Mesenteric fat pad (tissue), 1 donor: ENCODE measurements around the gene ATG7. TPM values are rescaled to one million over a fixed set of nuclear protein-coding genes. Genes with fewer than 3 reads are reported as not detected.

Experiments
- DNase-seq: peaks from one replicate; pipeline ENCODE4 v3.0.0-alpha.2; 2020; ENCODE audit warnings: low spot score
- long read RNA-seq: library from polyadenylated mRNA; unstranded; transcript quantifications from one replicate; pipeline ENCODE4 v2.0.0, GENCODE V29; 2020
- total RNA-seq: library from RNA; stranded (reverse); fragmentation: NEBNext Ultra II Directional; extraction: Animal tissue kit (Norgen Biotek cat#: 25700); gene quantifications from one replicate; pipeline ENCODE4 v1.2.1, GENCODE V29; 2021
- donor health status: DM: yes; HTN: yes; CAD: no.

ATG7 gene, protein sequence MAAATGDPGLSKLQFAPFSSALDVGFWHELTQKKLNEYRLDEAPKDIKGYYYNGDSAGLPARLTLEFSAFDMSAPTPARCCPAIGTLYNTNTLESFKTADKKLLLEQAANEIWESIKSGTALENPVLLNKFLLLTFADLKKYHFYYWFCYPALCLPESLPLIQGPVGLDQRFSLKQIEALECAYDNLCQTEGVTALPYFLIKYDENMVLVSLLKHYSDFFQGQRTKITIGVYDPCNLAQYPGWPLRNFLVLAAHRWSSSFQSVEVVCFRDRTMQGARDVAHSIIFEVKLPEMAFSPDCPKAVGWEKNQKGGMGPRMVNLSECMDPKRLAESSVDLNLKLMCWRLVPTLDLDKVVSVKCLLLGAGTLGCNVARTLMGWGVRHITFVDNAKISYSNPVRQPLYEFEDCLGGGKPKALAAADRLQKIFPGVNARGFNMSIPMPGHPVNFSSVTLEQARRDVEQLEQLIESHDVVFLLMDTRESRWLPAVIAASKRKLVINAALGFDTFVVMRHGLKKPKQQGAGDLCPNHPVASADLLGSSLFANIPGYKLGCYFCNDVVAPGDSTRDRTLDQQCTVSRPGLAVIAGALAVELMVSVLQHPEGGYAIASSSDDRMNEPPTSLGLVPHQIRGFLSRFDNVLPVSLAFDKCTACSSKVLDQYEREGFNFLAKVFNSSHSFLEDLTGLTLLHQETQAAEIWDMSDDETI
- total RNA-seq: 48.0 TPM
- long read RNA-seq, full-length matches to known transcripts: 23 of 61 reads
- long read RNA-seq, partial matches to known transcripts: 11 of 61 reads
- long read RNA-seq, other reads (novel, unspliced or antisense): 27 of 61 reads

DNA sequence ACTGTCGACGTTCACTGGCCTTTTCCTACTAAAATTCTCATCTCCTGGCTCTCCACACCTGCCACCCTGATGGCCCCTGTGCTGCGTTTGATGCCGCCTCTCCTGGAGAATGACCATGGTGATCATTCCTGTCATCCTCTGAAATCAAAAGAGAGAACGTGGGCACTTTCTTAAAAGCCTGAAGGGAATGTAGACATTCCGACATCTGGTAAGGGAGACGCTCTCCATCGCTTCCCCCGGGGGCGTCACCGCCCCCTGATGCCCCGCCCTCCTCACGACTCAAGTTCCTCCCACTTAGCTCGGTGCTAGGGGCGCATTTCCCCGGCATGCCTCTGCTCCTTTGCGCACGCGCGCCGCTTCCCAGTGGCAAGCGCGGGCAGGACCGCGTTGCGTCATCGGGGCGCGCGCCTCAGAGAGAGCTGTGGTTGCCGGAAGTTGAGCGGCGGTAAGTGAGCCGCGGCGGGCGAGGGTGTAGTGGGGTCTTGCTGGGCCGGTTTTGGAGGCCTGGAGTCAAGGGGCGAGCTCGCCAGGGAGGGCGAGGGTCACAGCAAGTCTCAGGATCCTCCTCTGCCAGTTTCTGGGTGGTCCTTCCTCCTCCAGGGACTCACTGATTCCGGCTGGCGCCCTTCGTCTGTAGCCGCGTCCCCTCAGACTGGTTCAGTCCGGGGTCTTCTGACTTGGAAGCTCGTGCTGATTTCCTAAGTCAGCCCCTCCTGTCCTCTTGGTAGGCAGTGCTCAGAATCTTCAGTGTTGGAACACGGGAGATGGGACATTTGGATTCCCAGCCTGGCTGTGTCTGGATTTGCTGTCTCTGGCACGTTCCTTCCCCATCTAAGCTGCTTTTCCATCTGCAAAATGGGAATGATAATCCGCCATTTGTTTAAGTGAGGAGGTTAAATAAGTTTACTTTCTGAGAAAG lies at the start of gene ATG7:
Gene ATG7, plus strand, starts transcription at position 412 of the 919 bp plus-strand sequence. CDS start 26,299 bp downstream, outside the sequence.
- peak; percentile 98 for DNase-seq

DNA sequence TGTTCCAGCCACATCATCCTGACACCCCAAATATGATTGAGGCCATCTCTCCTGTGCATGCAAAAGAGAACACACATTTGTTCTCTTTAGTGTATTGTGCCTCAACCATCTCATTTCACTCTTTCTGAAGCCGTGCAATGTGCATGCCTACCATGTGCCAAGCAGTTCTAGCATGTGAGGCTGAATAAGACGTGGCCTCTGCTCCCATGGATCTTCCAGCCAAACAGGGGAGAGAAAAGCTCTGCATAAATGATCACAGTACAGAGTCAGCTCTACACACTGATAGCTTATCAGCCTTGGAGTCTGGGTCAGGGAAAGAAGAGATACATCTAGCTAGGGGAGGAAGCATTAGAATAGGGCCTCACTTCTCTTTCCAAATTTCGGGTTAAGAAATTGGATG lies 48.2 kb upstream of the ATG7 start:
- DNase-seq: no peak

DNA sequence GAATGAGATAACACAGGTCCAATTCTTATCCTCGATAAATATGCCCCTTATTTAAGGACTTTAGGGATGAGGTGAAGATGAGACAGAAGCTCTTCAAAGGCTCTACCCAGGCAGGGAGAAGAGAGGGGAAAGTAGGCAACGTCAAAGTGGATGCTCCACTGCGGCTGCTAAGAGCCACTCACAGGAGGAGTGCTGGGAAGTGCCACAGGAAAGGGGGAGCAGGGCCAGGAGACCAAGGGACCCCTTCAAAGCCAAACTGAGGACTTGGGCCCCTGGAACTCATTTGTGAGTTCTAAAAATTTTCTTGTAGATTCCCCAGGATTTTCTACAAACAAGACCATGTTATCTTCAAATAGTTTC lies 47.3 kb upstream of the ATG7 start:
- DNase-seq: no peak

DNA sequence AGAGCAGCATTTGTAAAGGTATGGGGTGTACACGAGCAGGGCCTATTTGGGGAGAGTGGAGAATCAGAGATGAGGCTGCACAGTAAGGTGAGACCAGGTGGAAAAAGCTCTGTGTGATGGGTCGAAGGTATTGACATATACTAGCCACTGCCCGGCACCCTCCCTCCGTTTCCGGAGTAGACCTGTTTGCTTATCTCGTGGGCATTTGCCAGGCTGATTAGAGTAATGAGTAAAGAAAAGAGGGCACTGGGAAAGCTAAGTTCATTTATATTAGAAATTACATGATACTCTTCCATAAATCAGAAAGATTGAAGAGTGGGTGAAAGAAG lies 46.2 kb upstream of the ATG7 start:
- DNase-seq: no peak

DNA sequence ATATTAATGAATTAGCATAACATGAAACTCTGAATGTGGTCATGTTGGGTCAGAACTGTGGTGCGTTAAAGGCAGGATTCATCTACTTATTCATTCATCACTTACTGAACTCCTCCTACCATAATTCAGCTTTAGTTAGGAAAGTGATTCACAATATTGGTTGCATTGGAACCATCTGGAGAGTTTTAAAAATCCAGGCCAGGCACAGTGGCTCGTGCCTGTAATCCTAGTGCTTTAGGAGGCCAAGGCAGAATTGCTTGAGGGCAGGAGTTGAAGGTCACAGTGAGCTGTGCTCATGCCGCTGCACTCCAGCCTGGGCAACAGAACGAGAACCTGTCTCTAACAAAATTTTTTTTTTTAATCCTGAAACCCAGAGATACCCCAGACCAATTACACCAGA lies 44.2 kb upstream of the ATG7 start:
- no peak for DNase-seq

DNA sequence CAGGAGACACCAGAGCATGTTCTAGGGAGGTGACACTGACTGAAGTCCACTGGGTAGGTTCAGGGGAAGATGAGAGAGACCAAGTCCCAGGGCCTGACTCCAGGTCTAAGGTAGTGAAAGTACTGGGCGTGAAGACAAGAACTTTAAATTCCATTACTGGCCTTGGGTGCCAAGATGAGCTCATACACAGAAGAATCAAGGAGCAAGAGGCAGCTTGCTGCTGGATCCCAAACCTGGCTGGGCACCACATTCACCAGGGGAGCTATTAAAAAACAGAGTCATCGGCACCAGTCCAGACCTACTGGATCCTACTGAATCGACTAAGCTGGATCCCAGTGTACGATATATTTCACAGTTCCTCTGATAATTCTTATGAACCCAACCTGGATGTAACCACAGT lies 42.1 kb upstream of the ATG7 start:
- no peak for DNase-seq

DNA sequence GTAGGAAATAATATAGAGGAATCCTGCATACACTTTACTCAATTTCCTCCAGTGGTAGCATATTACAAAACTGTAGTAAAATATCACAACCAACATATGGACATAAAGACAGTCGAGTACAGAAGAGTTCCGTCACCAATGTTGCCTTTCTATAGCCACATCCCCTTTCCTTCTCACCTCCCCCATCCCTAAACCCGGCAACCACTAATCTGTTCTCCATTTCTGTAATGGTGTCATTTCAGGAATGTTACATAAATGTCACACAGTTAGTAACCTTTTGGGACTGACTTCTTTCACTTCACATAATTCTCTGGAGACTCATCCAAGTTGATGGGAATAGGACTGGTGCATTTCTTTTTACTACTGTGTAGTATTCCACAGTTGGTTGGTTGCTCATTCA lies 41.4 kb upstream of the ATG7 start:
- DNase-seq: no peak

DNA sequence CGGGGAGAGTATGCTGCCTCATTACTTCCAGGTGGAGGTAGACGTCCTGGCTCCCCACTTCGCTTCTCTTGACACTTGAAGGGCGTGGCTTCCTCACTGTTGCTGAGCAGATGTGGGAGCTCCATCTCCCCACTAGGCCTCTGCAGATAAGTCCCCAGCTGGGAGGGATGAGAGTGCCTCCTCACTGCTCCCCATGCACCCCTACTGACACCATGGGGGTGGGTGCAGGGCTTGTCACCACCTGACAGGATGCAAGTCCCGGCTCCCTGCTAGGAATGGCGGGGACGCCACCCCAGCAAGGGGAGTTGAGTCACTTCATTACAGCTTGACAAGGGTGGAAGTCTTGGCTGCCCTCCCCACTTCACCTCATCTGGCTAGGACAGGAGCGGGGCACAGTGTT lies 36.8 kb upstream of the ATG7 start:
- no peak for DNase-seq

DNA sequence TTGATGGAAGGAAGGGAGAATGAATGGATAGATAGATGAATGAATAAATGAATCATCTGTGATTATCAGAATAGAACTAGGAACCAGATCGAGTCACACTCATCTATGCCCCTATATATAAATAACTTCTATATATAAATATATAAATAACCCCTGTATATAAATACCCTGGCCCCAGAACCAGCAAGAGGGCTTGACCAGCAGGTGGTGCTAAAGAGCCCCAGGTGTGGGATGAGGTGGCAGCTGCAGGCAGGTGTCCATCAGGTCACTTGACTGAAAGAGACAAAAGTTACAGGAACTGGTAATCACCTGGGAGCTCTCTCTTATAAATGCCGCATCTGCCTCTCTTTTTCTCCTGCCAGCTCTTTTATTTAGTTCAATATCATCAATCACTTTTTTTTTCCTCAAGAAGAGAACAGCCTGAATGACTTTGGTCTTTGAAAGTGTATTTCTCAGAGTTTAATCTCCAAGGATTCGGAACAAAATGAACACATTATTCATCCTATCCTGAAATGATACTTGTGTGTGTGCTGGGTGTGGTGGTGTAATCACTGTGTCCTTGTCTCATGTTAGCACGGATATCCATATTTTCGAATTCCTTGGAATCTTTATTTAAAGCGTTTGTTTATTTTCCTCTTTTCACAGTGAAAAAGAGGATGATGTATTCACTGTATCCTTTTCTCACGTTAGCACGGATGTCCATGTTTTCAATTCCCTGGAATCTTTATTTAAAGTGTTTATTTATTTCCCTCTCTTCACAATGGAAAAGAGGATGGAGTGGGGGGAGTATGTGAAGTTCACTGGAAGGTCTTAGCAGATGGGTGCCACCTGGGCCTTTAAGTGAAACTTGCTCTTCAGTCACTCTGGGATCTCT lies 35.4 kb upstream of the ATG7 start:
- no peak for DNase-seq

DNA sequence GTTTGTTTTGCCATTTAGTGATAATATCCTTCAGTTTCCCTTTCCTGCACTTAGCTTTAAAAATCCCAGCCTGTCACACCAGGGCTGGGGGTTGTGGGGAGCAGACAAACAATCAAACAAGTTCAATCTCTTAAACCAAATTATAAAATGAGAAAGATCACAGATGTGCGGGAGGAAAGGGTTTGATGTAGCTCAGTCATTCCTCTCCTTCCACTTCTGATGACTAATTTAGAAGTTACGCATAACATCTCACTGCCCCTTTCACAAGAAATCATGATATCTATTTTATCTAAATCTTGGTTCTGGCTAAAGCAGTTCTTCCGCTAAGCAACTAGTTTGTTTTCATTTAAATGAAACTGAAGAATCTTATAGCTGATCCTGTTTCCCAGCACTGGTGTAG lies 34.1 kb upstream of the ATG7 start:
- DNase-seq: no peak

DNA sequence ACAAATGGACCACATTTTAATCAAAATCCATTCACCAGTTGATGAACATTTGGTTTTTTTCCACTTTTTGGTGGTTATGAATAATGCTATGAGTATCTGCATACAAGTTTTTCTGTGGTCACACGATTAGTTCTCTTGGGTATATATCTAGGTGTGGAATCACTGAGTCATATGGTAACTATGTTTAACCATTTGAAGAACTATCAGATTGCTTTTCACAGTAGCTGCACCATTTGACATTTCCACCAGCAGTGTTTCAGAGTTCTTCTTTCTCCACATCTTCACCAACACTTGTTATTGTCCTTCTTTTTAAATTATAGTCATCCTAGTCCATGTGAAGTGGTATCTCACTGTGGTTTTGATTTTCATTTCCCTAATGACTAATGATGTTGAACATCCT lies 33.3 kb upstream of the ATG7 start:
- DNase-seq: no peak

DNA sequence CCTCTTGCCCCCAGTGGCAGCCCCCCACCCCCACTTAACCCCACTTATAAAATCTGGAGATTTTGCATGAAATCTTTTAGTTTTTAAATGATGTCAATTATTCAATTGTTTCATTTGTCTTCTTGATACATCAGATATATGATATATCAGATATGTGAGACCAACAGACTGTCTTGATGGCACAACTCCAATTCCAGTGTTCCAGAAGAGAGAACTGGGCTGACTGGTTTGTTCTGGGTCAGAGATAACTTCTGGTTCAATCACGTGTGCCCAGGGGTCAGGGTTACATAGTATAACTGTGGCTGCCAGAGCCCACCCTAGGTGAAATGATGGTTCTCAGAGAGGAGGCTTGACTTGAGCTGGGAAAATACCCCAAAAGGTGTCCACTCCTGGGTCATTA lies 32.4 kb upstream of the ATG7 start:
- DNase-seq: no peak

DNA sequence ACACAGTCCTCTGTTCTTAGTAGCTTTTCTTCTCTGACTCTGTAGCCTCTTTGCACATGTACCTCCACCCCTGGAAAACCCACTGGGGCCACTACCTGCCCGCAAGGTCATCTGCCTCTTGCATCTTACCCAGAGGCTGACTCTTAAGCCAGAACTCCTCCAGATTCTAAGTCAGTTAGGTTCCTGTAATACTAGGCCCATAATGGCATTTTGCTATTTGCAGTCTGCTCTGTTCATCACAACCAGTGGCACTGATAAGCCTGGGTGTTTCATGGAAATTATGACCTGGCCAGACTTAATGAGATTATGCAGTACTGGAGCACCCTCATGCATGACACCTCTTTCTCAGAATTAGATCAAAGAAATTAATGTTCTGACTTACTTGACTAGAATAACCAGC lies 31.7 kb upstream of the ATG7 start:
- DNase-seq: no peak

DNA sequence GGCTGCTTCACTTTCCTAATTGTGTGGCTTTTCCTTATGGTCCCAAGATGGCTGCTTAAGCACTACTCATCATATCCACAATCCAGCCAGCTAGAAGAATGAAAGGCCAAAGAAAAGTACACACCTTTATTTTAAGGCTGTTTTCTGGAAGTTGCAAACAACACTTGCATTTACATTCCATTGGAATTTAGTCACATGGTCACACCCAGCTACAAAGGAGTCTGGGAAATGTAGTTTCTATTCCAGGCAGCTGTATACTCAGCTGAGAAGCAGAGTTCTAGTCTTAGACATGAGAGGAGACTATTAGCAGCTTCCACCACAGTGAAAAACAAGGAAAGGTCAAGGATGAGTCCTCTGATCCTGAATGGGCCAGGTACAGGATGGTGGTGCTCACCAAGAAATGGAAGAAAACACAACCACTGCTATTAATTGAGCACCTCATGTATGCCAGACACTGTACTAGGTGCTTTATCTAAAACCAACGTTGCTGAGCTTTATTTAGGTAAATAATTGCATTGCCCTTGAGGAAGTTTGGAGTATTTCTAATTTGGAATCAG lies 28.0 kb upstream of the ATG7 start:
- no peak for DNase-seq

DNA sequence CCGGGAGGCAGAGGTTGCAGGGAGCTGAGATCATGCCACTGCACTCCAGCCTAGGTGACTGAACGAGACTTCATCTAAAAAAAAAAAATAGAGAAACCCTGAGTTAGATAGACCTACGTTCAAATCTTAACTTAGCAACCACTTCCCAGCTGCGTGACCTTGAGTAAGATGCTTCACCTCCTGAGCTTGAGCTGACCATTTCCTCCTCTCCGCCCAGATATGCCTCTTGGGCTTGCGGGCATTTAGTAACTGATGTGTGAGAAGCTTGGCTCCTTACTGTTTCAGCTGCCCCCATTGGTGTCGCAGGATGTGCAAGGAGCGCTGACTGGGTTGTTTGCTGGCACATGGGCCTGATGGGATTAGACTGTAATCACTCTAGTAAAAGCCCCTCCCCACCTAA lies 26.9 kb upstream of the ATG7 start:
- DNase-seq: no peak

DNA sequence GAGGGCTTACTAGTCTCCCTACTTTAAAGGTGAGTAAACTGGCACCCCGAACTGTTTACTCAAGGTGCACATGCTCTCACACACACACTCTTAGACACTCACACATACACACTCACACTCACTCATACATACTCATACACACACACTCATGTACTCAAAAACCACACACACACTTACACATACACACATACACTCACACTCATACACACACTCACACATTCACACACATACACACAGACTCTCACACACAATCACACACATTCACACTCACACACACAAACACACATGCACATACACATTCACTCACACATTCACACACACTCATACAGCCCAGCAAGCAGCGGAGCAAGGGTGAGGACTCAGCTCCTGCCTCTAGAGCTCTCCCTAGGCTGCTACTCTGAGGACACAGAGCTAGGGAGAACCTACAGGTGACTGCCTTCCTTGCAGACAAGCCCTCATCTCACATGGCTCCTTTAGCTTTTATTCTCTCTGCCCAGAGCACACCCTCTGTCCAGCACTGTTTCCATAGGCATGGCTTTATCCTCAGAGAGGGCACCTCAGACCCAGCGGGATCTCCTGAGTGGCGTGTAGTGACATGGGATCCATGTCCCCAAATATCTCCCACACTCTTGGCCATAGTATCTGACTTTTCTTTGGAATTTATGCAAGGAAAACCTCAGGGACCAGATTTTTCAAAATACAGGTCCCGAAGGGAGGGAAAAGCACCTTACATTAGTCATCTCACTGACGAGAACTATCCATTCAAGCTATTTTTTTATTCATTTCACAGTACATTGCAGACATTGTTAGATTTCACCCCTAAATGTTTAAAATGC lies 26.2 kb upstream of the ATG7 start:
- DNase-seq: no peak

DNA sequence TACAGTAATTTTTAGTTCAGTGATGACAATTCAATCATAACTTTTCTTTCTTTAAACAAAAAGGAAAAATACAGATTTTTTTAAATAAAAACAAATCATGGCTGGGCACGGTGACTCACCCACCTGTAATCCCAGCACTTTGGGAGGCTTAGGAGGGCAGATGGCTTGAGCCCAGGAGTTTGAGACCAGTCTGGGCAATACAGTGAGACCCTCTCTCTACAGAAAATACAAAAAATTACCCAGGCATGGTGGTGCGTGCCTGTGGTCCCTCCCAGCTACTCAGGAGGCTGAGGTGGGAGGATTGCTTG lies 25.6 kb upstream of the ATG7 start:
- no peak for DNase-seq

DNA sequence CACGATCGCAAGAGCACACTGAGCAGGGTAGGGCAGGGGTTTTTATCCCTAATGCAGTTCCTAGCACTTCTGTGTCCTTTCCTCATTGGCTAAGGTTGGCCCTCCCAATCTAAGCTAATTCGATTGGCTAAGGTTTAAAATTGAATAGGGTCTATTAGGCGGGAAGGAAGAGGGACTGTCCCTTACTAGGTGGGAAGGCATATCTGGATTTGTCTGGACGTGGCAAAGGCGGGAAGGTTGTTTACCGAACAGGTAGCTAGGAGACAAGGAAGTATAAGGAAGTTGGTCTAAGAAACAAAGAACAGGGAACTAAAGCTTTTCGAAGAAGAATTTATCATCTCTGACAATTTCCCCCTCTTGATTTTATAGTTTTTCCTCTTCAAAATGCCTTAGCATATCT lies 24.8 kb upstream of the ATG7 start:
- no peak for DNase-seq

DNA sequence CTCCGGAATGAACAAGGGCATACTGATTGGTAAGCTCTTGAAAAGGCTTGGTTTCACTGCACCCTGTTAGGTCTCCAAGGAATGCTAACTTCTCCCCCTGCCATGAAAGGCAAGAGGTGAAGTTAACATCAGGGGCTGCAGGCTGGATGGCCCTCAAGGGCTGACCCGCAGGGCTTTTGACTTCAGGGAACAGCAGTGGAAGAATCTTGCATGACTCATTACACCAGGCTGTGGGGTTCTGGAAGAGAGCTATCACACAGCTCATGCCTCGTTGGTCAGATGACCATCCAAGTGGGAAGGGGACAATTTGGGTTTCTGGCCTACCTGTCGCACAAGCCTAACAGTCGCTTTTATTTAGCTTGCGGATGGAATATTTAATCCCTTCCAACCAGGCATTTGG lies 23.6 kb upstream of the ATG7 start:
- DNase-seq: no peak
